ENCODE data around the gene KLHDC4. TPM values are rescaled to one million over a fixed set of nuclear protein-coding genes. Genes with fewer than 3 reads are reported as not detected.
"Not testable (repeated sequence)": the region's sequence is repeated elsewhere in the genome, so short reads cannot be mapped to it uniquely, and the experiment has no call there.

KLHDC4 gene
- total RNA-seq, 1 experiment from 2014 or later, result 41.2 TPM

DNA sequence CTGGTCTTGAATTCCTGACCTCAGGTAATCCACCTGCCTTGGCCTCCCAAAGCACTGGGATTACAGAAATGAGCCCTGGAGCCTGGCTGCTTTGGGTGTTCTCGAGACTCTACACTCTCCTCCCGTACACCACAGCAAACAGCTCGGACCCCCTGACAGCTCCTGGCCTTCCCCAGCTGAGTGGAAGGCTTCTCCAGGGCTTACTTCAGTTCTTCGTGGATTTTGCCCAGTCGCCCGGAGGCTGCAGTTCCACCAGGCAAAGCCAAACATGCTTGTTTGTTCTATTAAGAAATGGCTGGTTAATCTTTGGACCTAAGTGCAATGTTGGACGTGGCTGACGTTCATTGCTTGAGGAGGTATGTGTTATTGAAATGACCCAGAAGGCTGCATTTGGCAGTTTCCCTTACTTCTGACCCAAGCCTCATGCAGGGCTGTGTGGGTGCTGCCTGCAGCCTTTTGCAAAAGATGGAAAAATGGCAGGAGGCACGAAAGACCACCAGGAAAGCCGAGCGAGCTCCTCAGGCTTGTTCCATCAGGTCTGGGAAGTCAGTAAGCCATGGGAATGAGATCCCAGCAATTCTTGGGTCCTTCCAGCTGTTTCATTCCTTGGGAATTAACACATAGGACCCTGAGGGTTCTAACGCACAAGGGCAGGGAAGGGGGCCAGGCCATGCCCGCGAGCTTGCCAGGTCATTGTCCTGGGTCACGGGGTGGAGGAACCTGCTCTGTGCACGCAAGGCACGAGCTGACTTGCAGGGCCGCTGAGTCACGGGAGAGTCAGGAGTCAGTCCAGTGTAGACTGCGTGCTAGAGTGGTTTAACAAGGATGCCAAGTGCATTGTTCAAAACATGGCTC lies 23.9 kb upstream of the KLHDC4 start:
- in situ Hi-C loops (cut with HindIII; ENCODE audit: low sequenced_read_pairs), result no loop called here
- DNase-seq (ENCODE audit: low spot score), result no peak

DNA sequence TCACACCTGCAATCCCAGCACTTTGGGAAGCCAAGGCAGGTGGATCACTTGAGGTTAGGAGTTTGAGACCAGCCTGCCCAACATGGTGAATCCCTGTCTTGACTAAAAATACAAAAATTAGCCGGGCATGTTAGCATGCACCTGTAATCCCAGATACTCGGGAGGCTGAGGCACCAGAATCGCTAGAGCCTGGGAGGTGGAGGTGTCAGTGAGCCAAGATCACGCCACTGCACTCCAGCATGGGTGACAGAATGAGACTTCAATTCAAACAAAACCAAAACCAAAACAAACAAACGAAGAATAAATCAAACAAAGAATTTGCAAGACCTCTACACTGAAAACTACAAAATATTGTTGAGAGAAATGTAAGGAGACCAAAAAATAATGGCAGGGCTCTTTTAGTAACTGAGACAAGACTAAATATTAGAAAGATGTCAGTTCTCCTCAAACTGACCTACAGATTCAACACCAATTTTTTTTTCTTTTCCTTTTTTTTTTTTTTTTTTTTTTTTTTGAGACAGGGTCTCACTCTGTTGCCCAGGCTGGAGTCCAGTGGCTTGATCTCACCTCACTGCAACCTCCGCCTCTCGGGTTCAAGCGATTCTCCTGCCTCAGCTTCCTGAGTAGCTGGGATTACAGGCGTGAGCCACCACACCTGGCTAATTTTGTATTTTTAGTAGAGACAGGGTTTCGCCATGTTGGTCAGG lies 23.1 kb upstream of the KLHDC4 start:
- DNase-seq (ENCODE audit: low spot score); in situ Hi-C loops (cut with HindIII; ENCODE audit: low sequenced_read_pairs): not testable (repeated sequence)

DNA sequence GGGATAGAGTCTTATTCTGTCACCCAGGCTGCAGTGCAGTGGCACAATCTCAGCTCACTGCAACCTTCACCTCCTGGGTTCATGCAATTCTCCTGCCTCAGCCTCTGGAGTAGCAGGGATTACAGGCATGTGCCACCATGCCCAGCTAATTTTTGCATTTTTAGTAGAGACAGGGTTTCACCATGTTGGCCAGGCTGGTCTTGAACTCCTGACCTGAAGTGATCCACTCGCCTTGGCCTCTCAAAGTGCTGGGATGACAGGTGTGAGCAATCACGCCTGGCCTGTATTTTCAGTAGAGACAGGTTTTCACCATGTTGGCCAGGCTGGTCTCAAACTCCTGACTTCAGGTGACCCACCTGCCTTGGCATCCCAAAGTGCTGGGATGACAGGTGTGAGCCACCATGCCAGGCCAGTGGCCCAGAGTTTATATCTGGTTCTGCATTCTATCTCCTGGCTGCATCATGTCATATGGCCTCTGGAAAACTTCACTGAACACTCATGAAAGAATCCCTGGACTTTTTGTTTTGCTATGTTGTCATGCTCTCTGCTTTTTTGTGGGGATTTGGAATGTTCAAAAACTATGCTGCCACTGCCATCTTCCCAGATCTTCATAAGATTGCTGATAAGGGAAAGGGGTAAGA lies 21.8 kb upstream of the KLHDC4 start:
- DNase-seq (ENCODE audit: low spot score); in situ Hi-C loops (cut with HindIII; ENCODE audit: low sequenced_read_pairs): not testable (repeated sequence)

DNA sequence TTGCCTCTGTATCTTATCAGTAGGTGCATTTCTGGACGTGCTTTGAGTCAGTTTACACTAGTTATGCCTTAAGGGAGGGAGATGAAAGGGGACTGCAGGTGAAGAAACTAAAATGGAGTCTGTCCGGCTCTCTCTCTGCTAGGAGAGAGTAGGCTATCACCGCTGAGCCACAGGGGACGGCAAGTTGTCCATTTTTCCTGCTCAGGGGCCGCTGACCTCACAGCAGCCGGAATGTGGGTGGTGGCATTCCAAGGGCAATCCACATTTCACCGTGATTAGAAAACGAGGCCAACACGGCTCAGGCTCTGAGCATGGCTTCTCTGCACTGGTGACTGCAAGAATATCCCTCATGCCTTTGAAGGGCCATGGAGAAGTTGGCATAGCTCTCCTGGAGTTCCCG lies 19.0 kb upstream of the KLHDC4 start:
- DNase-seq (ENCODE audit: low spot score), result no peak
- in situ Hi-C loops (cut with HindIII; ENCODE audit: low sequenced_read_pairs), result no loop called here

DNA sequence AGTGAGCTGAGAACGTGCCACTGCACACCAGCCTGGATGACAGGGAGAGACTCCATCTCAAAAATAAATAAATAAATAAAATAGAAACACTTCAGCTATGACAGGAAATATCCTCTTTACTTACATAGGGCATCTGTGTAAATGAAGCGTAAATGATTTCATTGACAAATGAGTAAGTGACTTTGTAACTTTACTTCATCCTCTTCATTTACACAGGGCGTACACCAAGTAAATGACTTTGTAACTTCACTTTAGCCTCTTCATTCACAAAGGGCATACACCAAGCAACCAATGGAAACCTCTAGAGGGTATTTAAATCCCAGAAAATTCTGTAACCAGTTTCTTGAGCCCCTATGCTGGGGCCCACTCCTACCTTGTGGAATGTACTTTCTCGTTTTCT lies 16.2 kb upstream of the KLHDC4 start:
- in situ Hi-C loops (cut with HindIII; ENCODE audit: low sequenced_read_pairs), result no loop called here

DNA sequence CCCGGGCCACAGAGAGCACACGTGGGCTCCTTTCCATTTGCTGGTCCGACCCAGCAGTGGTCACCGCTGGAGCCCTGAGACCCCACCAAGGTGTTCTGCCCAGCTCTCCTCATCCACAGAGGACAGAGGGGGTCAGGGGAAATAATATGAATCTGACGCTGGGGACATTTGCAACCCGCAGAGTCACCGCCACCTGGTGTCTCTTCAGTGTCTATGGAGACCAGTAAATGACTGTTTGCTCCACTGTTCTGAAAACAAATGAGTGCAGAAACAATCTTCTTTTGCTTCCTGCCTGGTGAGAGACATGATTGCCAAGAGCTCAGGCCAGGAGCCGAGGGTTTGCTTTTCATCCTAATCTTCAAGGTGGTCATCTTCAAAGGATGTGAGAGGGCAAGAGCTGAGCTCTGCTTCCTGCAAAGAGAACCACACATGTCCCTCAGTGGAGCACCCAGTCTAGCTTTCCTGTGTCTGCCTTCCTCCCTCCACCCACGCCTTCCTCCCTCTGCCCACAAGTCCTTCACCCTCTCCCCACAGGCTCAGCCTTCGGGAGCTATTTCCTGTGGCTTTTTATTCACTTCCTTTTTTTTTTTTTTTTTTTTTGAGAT lies 14.7 kb upstream of the KLHDC4 start:
- in situ Hi-C loops (cut with HindIII; ENCODE audit: low sequenced_read_pairs), result no loop called here
- DNase-seq (ENCODE audit: low spot score), result no peak

More for the DNA sequence above, 16.2 kb upstream of the KLHDC4 start:
- DNase-seq (ENCODE audit: low spot score), result no peak

DNA sequence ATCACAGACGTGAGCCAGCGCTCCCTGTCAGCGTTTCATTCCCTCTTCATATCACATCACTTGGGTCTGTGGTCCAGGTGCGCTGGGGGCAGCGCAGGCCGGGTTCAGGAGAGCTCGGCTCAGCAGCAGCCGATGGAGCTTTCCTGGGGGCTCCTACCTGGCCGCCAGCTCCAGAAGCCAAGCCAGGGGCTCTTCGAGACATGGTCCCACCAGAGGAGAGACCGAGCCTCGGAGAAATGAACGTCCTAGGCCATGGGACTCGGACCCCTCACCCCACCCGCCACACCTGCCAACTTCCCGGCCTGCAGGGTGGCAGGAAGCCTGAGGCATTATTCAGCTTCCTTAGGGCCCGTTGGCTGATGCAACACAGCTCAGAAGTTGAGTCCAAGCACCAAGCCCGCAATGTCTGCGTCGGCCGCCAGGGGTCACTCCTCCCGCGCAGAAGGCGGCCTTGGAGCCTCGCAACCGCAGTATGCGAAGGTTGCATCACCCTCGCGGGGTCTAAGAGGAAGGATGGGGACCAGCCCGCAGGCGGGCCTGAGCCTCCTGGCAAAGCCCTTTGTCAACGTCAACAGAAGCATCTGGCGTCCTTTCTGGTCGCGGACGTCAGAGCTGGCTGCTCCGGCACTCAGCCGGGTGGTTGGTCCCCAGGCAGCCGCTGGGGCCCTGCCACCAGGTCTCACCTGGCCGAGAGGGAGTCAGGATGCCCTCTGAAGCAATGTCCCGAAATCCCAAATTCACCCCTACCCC lies 13.2 kb upstream of the KLHDC4 start:
- peak; percentile 89 for DNase-seq (ENCODE audit: low spot score)
- in situ Hi-C loops (cut with HindIII; ENCODE audit: low sequenced_read_pairs), result no loop called here

DNA sequence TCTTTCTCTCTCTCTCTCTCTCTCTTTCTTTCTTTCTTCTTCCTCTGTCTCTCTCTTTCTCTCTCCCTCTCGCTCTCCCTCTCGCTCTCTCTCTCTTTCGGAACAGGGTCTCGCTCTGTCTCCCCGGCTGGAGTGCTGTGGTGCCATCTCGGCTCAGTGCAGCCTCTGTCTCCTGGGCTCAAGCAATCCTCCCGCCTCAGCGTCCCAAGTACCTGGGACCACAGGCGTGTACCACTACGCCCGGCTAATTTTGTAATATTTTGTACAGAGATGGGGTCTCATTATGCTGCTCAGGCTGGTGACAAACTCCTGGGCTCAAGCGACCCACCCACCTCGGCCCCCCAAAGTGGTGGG lies 12.7 kb upstream of the KLHDC4 start:
- in situ Hi-C loops (cut with HindIII; ENCODE audit: low sequenced_read_pairs), result no loop called here
- DNase-seq (ENCODE audit: low spot score), result no peak

DNA sequence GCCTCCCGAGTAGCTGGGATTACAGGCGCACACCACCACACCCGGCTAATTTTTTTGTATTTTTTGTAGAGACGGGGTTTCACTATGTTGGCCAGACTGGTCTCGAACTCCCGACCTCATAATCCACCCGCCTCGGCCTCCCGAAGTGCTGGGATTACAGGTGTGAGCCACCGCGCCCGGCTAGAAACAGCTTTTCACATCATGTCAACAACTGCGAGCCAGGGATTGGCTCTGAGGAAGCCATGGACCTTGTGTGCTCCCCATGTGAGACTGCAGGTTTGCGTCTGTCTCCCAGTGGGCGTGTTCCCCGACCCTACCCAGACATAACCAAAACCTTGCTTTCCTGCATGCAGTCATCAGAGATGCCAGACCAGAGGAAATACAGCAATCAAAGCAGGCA lies 8.1 kb upstream of the KLHDC4 start:
- in situ Hi-C loops (cut with HindIII; ENCODE audit: low sequenced_read_pairs), result not testable (repeated sequence)

DNA sequence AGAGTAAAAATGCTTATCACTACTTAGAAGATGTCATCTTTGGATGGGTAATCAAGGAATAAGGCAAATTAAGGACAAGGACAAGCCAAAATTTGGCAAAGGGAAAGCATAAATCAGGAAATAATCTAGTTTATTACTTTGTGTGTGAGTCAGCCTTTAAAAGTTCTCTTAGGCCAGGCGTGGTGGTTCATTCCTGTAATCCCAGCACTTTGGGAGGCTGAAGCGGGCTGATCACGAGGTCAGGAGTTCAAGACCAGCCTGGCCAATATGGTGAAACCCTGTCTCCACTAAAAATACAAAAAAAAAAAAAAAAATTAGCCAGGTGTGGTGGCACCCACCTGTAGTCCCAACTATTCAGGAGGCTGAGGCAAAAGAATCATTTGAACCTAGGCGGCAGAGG lies 1.7 kb upstream of the KLHDC4 start:
- DNase-seq (ENCODE audit: low spot score); in situ Hi-C loops (cut with HindIII; ENCODE audit: low sequenced_read_pairs): not testable (repeated sequence)

More for the DNA sequence above, 8.1 kb upstream of the KLHDC4 start:
- not testable (repeated sequence) for DNase-seq (ENCODE audit: low spot score)

DNA sequence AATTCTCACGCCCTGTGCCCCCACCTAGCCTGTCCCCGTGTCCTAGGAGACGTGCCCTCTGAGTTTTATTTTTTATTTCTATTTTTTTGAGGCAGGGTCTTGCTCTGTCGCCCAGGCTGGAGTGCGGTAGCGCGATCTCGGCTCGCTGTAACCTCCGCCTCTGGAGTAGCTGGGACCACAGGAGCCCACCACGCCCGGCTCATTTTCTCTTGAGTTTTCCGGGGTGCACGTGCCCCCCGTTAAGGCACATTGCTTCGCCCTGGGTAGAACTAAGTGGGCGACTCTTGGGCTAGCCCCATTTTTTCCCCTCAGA lies 655 bp upstream of the KLHDC4 start:
- no peak for DNase-seq (ENCODE audit: low spot score)
- in situ Hi-C loops (cut with HindIII; ENCODE audit: low sequenced_read_pairs), result no loop called here

DNA sequence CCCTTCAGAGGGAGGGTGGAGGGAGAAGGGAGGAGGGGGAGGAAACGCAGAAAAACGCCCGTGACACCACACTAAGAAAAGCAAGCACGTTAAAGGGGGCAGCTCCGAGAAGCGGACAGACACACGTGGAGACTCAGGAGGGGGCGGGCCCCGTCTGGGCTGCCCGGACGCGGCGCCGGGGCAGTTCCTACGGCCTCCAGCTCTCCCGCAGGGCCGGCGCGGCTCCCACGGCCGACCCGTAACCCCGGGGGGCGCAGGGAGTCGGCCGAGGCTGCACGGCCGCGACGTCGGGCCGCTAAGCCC lies 362 bp downstream of the KLHDC4 start:
- in situ Hi-C loops (cut with HindIII; ENCODE audit: low sequenced_read_pairs), result no loop called here
- DNase-seq (ENCODE audit: low spot score), result no peak

DNA sequence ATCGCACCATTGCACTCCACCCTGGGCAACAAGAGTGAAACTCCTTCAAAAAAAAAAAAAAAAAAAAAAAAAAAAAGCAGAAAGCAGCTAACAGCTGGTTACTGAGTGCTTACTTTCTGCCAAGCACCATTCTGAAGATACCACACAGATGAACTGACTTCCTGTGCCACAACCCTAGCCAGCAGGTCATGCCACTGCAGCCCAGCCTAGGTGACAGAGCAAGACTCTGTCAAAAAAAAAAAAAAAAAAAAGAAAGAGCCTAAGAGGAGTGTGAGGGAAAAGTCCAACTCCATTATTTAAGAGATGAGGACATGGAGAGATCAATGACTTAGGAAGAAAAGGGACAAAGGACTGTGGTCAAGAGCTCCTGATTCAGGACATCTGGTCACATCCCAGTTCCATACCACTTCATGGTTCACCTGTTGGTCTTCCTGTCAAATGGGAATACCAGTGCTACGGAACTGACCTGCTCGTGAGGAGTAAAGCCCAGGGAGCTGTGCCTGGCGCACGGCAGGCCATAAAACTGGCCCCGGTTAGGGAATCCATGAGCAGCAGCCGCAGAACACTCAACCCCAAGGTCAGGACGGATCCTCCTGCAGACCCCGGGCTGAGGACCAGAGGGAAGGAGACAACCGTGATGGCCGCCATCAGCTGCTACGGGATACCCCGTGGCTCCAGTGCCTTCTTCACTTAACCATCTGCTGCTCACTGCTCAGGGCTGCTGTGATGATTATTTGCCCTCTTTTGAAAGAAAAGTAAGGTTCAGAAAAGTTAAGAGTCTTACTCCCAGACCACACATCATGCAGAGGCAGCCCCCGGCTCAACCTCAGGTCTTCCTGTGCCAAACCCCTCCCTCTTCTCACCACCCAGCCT lies 950 bp downstream of the KLHDC4 start:
- no peak for DNase-seq (ENCODE audit: low spot score)
- in situ Hi-C loops (cut with HindIII; ENCODE audit: low sequenced_read_pairs), result no loop called here

DNA sequence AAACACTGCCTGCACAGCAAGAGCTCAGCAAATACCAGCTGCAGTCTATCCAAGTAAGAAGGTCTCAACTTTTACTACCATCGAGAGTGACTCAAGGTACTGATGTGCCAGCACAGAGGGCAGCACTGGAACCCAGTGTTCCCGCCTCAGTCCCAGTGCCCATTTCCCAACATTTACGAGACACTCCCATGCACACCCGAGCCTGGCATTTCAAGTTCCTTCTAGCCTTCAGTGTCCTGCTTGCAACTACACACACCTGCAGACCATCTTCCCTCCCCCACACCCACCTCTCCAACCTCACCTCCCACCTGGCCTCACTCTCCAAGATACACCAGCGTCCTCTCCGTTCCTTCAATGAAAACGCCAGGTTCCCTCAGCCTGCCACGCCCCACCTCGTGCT lies 3.2 kb downstream of the KLHDC4 start:
- no peak for DNase-seq (ENCODE audit: low spot score)
- in situ Hi-C loops (cut with HindIII; ENCODE audit: low sequenced_read_pairs), result no loop called here

DNA sequence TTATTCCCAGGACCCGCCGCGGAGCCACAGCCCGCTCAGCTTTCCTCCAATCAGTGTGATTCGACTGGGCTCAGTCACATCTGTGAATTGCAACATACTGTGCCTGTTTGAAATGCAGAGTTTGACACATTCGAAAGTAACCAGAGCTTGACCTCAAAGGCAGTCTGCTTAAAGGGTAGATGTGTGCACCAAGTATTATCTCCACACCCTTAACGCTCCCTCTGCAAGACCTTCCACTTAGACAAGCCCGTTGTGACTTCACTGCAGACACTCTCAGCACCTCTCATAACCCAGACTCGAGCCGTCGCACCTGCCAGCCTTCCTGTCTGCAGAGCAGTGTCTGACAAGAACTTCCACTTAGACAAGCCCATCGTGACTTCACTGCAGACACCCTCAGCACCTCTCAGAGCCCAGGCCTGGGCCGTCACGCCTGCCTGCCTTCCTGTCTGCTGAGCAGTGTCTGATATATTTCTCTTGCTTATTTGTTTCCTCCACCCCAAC lies 3.7 kb downstream of the KLHDC4 start:
- in situ Hi-C loops (cut with HindIII; ENCODE audit: low sequenced_read_pairs), result no loop called here
- no peak for DNase-seq (ENCODE audit: low spot score)

DNA sequence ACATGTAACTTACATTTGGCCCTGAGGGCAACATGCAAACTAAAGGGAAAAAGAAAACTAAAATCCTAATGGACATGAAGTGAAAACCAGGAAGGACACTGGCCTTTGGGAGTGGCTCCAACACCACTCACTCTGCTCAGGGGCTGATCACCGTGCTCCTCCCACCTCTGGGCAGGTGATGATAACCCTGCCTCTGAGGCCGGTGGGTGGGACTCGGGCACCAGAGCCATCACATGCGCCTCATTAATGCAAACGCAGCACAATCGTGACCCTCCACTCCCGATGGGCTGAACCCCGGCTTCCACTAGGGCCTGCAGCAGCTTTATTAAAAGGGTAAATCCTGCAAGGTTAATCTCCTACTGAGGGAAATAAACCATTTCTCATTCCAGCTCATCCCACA lies 4.7 kb downstream of the KLHDC4 start:
- no peak for DNase-seq (ENCODE audit: low spot score)
- in situ Hi-C loops (cut with HindIII; ENCODE audit: low sequenced_read_pairs), result no loop called here

DNA sequence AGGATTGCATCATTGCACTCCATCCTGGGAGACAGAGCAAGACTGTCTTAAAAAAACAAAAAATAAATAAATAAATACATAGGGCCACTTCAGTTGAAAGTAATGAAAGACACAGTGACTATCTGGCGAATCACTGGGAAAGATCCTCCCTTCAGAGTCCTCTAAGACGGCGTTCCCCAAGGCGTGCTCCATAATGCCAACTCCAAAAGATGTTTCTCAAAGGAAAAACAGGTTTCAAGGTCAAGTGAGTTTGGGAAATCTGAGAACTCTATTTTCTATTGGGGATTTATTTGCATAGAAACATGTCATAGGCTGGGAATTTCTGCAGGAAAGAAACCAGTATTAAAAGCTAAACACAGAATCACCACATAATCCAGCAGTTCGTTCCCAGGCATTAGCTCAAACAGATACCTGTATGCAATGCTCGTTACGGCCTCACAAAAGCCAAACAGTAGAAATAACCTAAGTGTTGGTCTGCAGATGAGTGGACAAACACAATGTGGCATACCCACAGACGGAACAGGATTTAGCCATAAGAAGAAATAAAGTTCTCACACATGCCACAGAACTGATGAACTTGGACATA lies 7.9 kb downstream of the KLHDC4 start:
- DNase-seq (ENCODE audit: low spot score), result no peak
- in situ Hi-C loops (cut with HindIII; ENCODE audit: low sequenced_read_pairs), result no loop called here

DNA sequence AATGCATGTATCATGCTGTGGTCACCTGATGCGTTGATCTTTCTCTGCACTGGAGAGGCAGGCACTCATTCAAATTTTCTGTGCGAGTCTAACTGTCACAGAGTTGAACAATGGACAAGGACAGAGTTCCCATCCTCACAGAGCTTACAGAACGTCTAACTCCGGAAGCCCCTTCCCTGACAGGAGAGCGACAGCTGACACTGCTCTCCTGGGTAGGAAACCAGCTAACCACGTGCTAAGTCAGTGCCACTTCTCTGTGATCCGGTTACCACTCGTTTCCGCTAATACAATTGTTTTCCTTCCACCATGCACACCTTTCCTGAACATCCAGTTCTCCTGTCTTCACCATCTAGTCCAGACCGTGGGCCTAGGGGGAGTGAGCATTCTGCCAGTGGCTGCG lies 11.3 kb downstream of the KLHDC4 start:
- no peak for DNase-seq (ENCODE audit: low spot score)
- in situ Hi-C loops (cut with HindIII; ENCODE audit: low sequenced_read_pairs), result no loop called here
